ENCODE measurements around the gene LRP5. TPM values are rescaled to one million over a fixed set of nuclear protein-coding genes. Genes with fewer than 3 reads are reported as not detected.

Gene LRP5
- polyA plus RNA-seq, 4 donors = 39.7 to 122 (median 78.4) TPM

DNA sequence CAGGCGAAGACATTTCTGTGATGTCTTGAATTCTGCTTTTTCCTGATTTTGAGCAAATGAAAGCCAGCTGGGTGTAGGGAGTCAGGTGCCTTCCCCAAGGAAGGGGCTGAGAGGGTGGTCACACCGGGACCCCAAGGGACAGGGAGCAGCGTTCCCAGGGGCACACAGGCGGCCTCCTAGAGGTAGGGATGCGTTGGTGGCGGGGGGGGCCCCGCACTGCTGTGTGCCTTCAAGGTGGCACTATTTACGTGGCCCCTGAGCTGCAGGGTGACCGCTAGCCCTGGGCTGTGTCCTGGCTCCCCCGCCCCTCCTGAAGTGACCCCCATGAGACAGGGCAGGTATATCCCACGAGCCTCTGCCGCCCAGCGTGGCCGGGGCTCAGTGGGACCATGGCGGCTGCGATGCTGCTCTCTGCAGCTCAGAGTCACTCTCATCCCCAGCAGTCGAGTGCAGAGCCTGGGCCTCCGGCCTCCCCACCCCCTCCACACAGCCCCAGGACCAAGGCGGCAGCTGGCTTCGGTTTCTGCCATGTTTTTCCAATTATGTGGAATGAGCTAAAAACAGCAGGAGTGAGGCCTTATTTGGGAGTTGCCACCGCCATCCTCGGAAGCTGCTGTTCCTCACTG lies 60.9 kb downstream of the LRP5 start:
- no peaks in the 10 kb centered on the region for H3K9me3 ChIP-seq (ENCODE audit: control insufficient read depth in 2 of 2, insufficient read depth in 1 of 2, low read depth in 1 of 2, low read length in 1 of 2)
- FAIRE-seq (no peak), DNase-seq (no peak)
- H3K4me1 ChIP-seq (ENCODE audit: control insufficient read depth in 3 of 3, insufficient read depth in 2 of 3, low read depth in 1 of 3, low read length in 2 of 3) = peaks cover 3 to 35% (median 3%) of the 10 kb centered on the region in 3 donors
- no peak overlapping the region for H3K4me3 ChIP-seq (ENCODE audit: low read depth in 1 of 3, low read length in 3 of 3)
- peak overlapping the region; percentile 1 to 78 (median 29) for H3K27ac ChIP-seq (ENCODE audit: low read depth in 1 of 3, low read length in 2 of 3)
- 73 to 80% (median 78%) methylated on average over 22 of the region's 22 CpGs for WGBS, 3 donors
- peaks cover 0 to 97% (median 8%) of the 10 kb centered on the region in 3 donors for H3K36me3 ChIP-seq (ENCODE audit: control insufficient read depth in 3 of 3, insufficient read depth in 2 of 3, low read depth in 1 of 3, low read length in 3 of 3)
- H3K27me3 ChIP-seq (ENCODE audit: control insufficient read depth in 3 of 3, insufficient read depth in 3 of 3, low read length in 3 of 3) = no peaks in the 10 kb centered on the region

DNA sequence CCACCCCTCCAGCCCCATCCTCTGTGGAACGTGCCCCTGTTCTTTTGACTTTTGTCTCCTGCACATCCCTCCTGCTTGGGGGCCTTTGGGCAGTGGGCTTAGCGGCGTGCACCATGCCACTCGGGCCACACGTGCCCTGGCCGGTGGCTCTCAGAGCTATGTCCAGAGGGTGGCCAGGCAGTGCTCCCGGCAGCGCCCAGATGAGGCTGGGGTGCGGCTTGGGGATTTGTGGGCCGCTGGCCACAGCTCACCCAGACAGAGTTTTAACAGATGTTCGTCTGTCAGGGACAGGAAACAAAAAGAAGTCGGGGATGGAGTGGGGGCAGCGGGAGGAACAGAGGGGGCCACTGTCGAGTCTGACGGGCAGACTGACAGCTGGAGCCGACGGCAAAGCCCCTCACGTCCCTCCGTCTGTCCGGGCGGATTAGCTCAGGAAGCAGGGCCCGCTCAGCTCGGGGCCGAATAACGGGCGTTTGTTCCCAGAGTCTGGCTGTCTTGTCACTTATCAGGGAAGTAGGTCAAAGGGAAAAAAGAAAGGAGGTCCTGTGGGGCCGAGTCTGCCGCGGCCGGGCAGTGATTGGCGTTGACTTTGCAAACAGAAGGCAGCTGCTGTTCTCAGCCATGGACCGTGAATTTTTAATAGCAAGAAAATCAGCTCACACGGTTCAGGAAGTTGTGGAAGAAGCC lies 61.6 kb downstream of the LRP5 start:
- DNase-seq (peak; percentile 50 to 62), FAIRE-seq (no peak)
- H3K4me1 ChIP-seq (ENCODE audit: control insufficient read depth in 3 of 3, insufficient read depth in 2 of 3, low read depth in 1 of 3, low read length in 2 of 3) = peaks cover 3 to 35% (median 3%) of the 10 kb centered on the region in 3 donors
- H3K27me3 ChIP-seq (ENCODE audit: control insufficient read depth in 3 of 3, insufficient read depth in 3 of 3, low read length in 3 of 3) = no peaks in the 10 kb centered on the region
- H3K36me3 ChIP-seq (ENCODE audit: control insufficient read depth in 3 of 3, insufficient read depth in 2 of 3, low read depth in 1 of 3, low read length in 3 of 3) = peaks cover 0 to 96% (median 7%) of the 10 kb centered on the region in 3 donors
- H3K4me3 ChIP-seq (ENCODE audit: low read depth in 1 of 3, low read length in 3 of 3) = no peak overlapping the region
- H3K9me3 ChIP-seq (ENCODE audit: control insufficient read depth in 2 of 2, insufficient read depth in 1 of 2, low read depth in 1 of 2, low read length in 1 of 2) = no peaks in the 10 kb centered on the region
- 25 to 30% (median 25%) methylated on average over 33 of the region's 33 CpGs for WGBS, 3 donors
- peak overlapping the region in 2 of 3 donors; percentile 29 to 78 for H3K27ac ChIP-seq (ENCODE audit: low read depth in 1 of 3, low read length in 2 of 3)

- 45 to 55% (median 49%) methylated on average over 12 of the region's 12 CpGs for WGBS, 3 donors
- peaks cover 0 to 95% (median 7%) of the 10 kb centered on the region in 3 donors for H3K36me3 ChIP-seq (ENCODE audit: control insufficient read depth in 3 of 3, insufficient read depth in 2 of 3, low read depth in 1 of 3, low read length in 3 of 3)
- H3K4me3 ChIP-seq (ENCODE audit: low read depth in 1 of 3, low read length in 3 of 3) = no peak overlapping the region
- H3K9me3 ChIP-seq (ENCODE audit: control insufficient read depth in 2 of 2, insufficient read depth in 1 of 2, low read depth in 1 of 2, low read length in 1 of 2) = no peaks in the 10 kb centered on the region
- H3K4me1 ChIP-seq (ENCODE audit: control insufficient read depth in 3 of 3, insufficient read depth in 2 of 3, low read depth in 1 of 3, low read length in 2 of 3) = peaks cover 3 to 40% (median 3%) of the 10 kb centered on the region in 3 donors
- H3K27ac ChIP-seq (ENCODE audit: low read depth in 1 of 3, low read length in 2 of 3) = peak overlapping the region in 2 of 3 donors; percentile 4 to 78
- no peak for DNase-seq
- no peaks in the 10 kb centered on the region for H3K27me3 ChIP-seq (ENCODE audit: control insufficient read depth in 3 of 3, insufficient read depth in 3 of 3, low read length in 3 of 3)
- FAIRE-seq = no peak
These were observed 62.1 kb downstream of the LRP5 start for GRCh38 chr11:68374531-68374930.

DNA sequence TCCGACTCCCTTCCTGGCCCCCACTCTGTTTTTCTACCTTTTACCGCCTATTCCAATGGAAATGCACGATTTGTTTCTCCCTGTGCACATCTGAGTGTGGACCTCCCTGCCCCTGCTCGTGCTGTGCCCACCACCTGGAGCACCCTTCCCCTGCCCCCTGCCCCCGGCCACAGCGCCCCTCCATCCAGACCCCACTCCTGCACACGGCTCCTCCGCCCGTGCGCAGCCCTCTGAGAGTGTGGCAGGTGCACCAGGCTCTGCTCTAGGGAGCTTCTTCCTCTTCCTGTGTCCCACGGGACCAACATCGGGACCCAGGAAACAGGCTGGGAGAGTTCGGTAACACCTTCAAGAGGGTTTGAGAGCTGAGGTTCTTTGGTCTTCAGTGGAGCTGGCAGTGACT lies 62.9 kb downstream of the LRP5 start:
- no peak overlapping the region for H3K27ac ChIP-seq (ENCODE audit: low read depth in 1 of 3, low read length in 2 of 3)
- WGBS, 3 donors = 86 to 87% (median 87%) methylated on average over 13 of the region's 13 CpGs
- FAIRE-seq (no peak), DNase-seq (no peak)
- peaks cover 3 to 48% (median 3%) of the 10 kb centered on the region in 3 donors for H3K4me1 ChIP-seq (ENCODE audit: control insufficient read depth in 3 of 3, insufficient read depth in 2 of 3, low read depth in 1 of 3, low read length in 2 of 3)
- H3K4me3 ChIP-seq (ENCODE audit: low read depth in 1 of 3, low read length in 3 of 3) = no peak overlapping the region
- H3K9me3 ChIP-seq (ENCODE audit: control insufficient read depth in 2 of 2, insufficient read depth in 1 of 2, low read depth in 1 of 2, low read length in 1 of 2) = no peaks in the 10 kb centered on the region
- H3K27me3 ChIP-seq (ENCODE audit: control insufficient read depth in 3 of 3, insufficient read depth in 3 of 3, low read length in 3 of 3) = no peaks in the 10 kb centered on the region
- H3K36me3 ChIP-seq (ENCODE audit: control insufficient read depth in 3 of 3, insufficient read depth in 2 of 3, low read depth in 1 of 3, low read length in 3 of 3) = peaks cover 0 to 91% (median 7%) of the 10 kb centered on the region in 3 donors

DNA sequence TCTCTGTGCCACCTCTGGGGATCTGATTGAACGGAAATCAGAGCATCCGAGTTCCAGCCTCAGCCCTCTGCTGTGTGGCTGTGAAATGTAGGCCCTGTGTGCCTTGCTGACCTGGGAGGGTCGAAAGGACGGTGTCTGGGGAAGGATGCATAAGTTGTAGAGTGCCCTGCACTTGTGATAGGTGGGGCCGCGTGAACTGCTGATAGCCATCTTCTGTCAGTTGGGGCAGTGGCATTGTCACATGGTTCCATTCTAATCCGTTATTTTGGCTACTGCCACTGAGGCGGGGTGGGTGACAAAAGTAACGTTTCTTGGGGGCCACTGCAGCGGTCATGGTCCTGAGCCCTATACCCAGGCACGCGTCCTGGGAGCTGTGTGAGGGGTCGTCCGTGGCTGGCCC lies 63.4 kb downstream of the LRP5 start:
- no peak overlapping the region for H3K27ac ChIP-seq (ENCODE audit: low read depth in 1 of 3, low read length in 2 of 3)
- FAIRE-seq (no peak), DNase-seq (no peak)
- H3K36me3 ChIP-seq (ENCODE audit: control insufficient read depth in 3 of 3, insufficient read depth in 2 of 3, low read depth in 1 of 3, low read length in 3 of 3) = peaks cover 0 to 91% (median 7%) of the 10 kb centered on the region in 3 donors
- WGBS, 3 donors = 88 to 90% (median 89%) methylated on average over 14 of the region's 14 CpGs
- H3K9me3 ChIP-seq (ENCODE audit: control insufficient read depth in 2 of 2, insufficient read depth in 1 of 2, low read depth in 1 of 2, low read length in 1 of 2) = no peaks in the 10 kb centered on the region
- no peaks in the 10 kb centered on the region for H3K27me3 ChIP-seq (ENCODE audit: control insufficient read depth in 3 of 3, insufficient read depth in 3 of 3, low read length in 3 of 3)
- peaks cover 3 to 52% (median 3%) of the 10 kb centered on the region in 3 donors for H3K4me1 ChIP-seq (ENCODE audit: control insufficient read depth in 3 of 3, insufficient read depth in 2 of 3, low read depth in 1 of 3, low read length in 2 of 3)
- H3K4me3 ChIP-seq (ENCODE audit: low read depth in 1 of 3, low read length in 3 of 3) = no peak overlapping the region

GRCh38 chr11:68377389-68377795 lies 65.0 kb downstream of the LRP5 start:
- FAIRE-seq (no peak), DNase-seq (no peak)
- 75 to 82% (median 81%) methylated on average over 12 of the region's 12 CpGs for WGBS, 3 donors
- H3K27ac ChIP-seq (ENCODE audit: low read depth in 1 of 3, low read length in 2 of 3) = no peak overlapping the region
- H3K4me3 ChIP-seq (ENCODE audit: low read depth in 1 of 3, low read length in 3 of 3) = no peak overlapping the region
- no peaks in the 10 kb centered on the region for H3K27me3 ChIP-seq (ENCODE audit: control insufficient read depth in 3 of 3, insufficient read depth in 3 of 3, low read length in 3 of 3)
- H3K4me1 ChIP-seq (ENCODE audit: control insufficient read depth in 3 of 3, insufficient read depth in 2 of 3, low read depth in 1 of 3, low read length in 2 of 3) = peaks cover 1 to 57% (median 3%) of the 10 kb centered on the region in 3 donors
- peaks cover 0 to 91% (median 7%) of the 10 kb centered on the region in 3 donors for H3K36me3 ChIP-seq (ENCODE audit: control insufficient read depth in 3 of 3, insufficient read depth in 2 of 3, low read depth in 1 of 3, low read length in 3 of 3)
- H3K9me3 ChIP-seq (ENCODE audit: control insufficient read depth in 2 of 2, insufficient read depth in 1 of 2, low read depth in 1 of 2, low read length in 1 of 2) = no peaks in the 10 kb centered on the region

DNA sequence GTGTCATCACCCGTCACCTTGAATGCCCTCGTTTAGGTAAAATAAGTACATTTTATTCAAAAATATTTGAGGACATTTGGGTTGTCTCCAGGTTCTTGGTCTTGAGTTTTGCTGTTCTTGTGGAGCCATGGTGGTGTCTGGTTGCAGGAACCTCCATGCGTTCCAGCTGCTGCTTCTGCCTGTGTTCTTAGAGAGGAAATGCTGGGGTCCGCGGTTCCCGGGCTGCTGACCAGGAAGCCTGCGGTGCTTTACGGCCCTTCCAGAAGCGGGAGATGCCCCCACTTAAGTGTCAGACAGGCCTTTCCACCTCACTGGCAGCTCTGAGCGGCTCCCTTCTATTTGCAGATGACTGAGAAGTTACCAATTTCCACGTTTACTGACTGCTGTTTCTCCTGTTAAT lies 66.8 kb downstream of the LRP5 start:
- Histone ChIP-seq H3K27me3 (ENCODE audit: control insufficient read depth in 3 of 3, insufficient read depth in 3 of 3, low read length in 3 of 3) (no peaks in the 10 kb centered on the region), H3K4me1 (ENCODE audit: control insufficient read depth in 3 of 3, insufficient read depth in 2 of 3, low read depth in 1 of 3, low read length in 2 of 3) (peaks cover 0 to 39% (median 3%) of the 10 kb centered on the region in 3 donors), H3K4me3 (ENCODE audit: low read depth in 1 of 3, low read length in 3 of 3) (no peak overlapping the region), H3K9me3 (ENCODE audit: control insufficient read depth in 2 of 2, insufficient read depth in 1 of 2, low read depth in 1 of 2, low read length in 1 of 2) (no peaks in the 10 kb centered on the region), H3K27ac (ENCODE audit: low read depth in 1 of 3, low read length in 2 of 3) (peak overlapping the region in 2 of 3 donors; percentile 6 to 70), H3K36me3 (ENCODE audit: control insufficient read depth in 3 of 3, insufficient read depth in 2 of 3, low read depth in 1 of 3, low read length in 3 of 3) (peaks cover 0 to 91% (median 7%) of the 10 kb centered on the region in 3 donors)
- FAIRE-seq (no peak), DNase-seq (no peak)
- WGBS, 3 donors = 64 to 89% (median 73%) methylated on average over 11 of the region's 11 CpGs

GRCh38 chr11:68380786-68381622 lies 68.6 kb downstream of the LRP5 start:
- DNase-seq (no peak), FAIRE-seq (no peak)
- 49 to 69% (median 64%) methylated on average over 25 to 26 of the region's 26 CpGs for WGBS, 3 donors
- H3K36me3 ChIP-seq (ENCODE audit: control insufficient read depth in 3 of 3, insufficient read depth in 2 of 3, low read depth in 1 of 3, low read length in 3 of 3) = peaks cover 0 to 92% (median 2%) of the 10 kb centered on the region in 3 donors
- H3K9me3 ChIP-seq (ENCODE audit: control insufficient read depth in 2 of 2, insufficient read depth in 1 of 2, low read depth in 1 of 2, low read length in 1 of 2) = peaks cover 0 to 3% of the 10 kb centered on the region in 2 donors
- no peaks in the 10 kb centered on the region for H3K27me3 ChIP-seq (ENCODE audit: control insufficient read depth in 3 of 3, insufficient read depth in 3 of 3, low read length in 3 of 3)
- peak overlapping the region; percentile 5 to 77 (median 71) for H3K27ac ChIP-seq (ENCODE audit: low read depth in 1 of 3, low read length in 2 of 3)
- no peak overlapping the region for H3K4me3 ChIP-seq (ENCODE audit: low read depth in 1 of 3, low read length in 3 of 3)
- peaks cover 0 to 29% (median 0%) of the 10 kb centered on the region in 3 donors for H3K4me1 ChIP-seq (ENCODE audit: control insufficient read depth in 3 of 3, insufficient read depth in 2 of 3, low read depth in 1 of 3, low read length in 2 of 3)
